ENCODE results near the gene ERF.

GRCh38 chr19:42204664-42205063, 50.3 kb downstream of the ERF start:
- TF ChIP-seq GATA2 (IDR thresholded peaks at IDR 0.05; ENCODE audit: low read depth, low read length) (no peak), GATA3 (IDR thresholded peaks at IDR 0.05; ENCODE audit: low read depth, low read length) (no peak)
